HEK293 (cell line): ENCODE data around the gene YPEL5.

Experiments
- CTCF ChIA-PET: fragments of 350-600 bp; formaldehyde crosslinking; extraction: SDS; loops from one replicate; lab custom pipeline; 2021; ENCODE audit warnings: antibody characterized with exemption; lab: Yijun Ruan, JAX
- POLR2A ChIA-PET: fragments of 300-600 bp; formaldehyde crosslinking; extraction: SDS; loops from one replicate; lab custom pipeline; 2020; ENCODE audit warnings: antibody characterized with exemption, inconsistent platforms; lab: Yijun Ruan, JAX
- H3K27ac ChIP-seq: fragments of 200-500 bp; sonication (Bioruptor generic); 2 replicates; pipeline ENCODE4 v1.5.1; 2014; ENCODE audit warnings: low read depth, low read length, control low read depth, inconsistent platforms; ENCODE audit errors: extremely low read depth
- H3K36me3 ChIP-seq, 2 experiments: fragments of 200-500 bp in 1 of 2; sonication (Bioruptor generic) in 1 of 2; 1 replicate in 1 of 2; 2 replicates in 1 of 2; pipeline ENCODE4 v1.5.1; 2014 to 2017; ENCODE audit warnings: inconsistent platforms in 2 of 2, low read length in 2 of 2; ENCODE audit not compliant: control insufficient read depth in 2 of 2, insufficient read depth in 1 of 2
- H3K4me1 ChIP-seq: fragments of 200-500 bp; sonication (Bioruptor generic); 2 replicates; pipeline ENCODE4 v1.5.1; 2014; ENCODE audit warnings: mild to moderate bottlenecking, low read length, inconsistent platforms; ENCODE audit not compliant: control insufficient read depth, insufficient read depth
- H3K4me3 ChIP-seq: 2 replicates; pipeline ENCODE4 v1.5.1; 2011; ENCODE audit warnings: low read depth, mild to moderate bottlenecking, control low read depth, low read length, moderate library complexity
- H3K9me3 ChIP-seq: fragments of 200-500 bp; sonication (Bioruptor generic); 2 replicates; pipeline ENCODE4 v1.5.1; 2014; ENCODE audit warnings: low read depth, low read length, inconsistent platforms; ENCODE audit not compliant: control insufficient read depth, insufficient read depth
- BCL6B ChIP-seq: fragments of 450-650 bp; formaldehyde crosslinking; IDR thresholded peaks from 2 replicates; pipeline ENCODE4 v1.5.1; 2017; ENCODE audit warnings: missing biosample characterization, missing genetic modification characterization
- KLF17 ChIP-seq: fragments of 450-650 bp; formaldehyde crosslinking; IDR thresholded peaks from 2 replicates; pipeline ENCODE4 v1.5.1; 2016; ENCODE audit warnings: missing biosample characterization, missing genetic modification characterization
- PRDM10 ChIP-seq: fragments of 450-650 bp; formaldehyde crosslinking; IDR thresholded peaks from 2 replicates; pipeline ENCODE4 v1.5.1; 2016; ENCODE audit warnings: missing biosample characterization, missing genetic modification characterization
- ZBTB11 ChIP-seq: fragments of 450-650 bp; formaldehyde crosslinking; conservative IDR thresholded peaks from 2 replicates; pipeline ENCODE4 v1.5.1; 2016; ENCODE audit warnings: low read depth, missing biosample characterization, missing genetic modification characterization
- ZNF148 ChIP-seq: fragments of 450-650 bp; formaldehyde crosslinking; IDR thresholded peaks from 2 replicates; pipeline ENCODE4 v1.5.0; 2017; ENCODE audit warnings: missing biosample characterization, missing genetic modification characterization, borderline replicate concordance
- ZNF174 ChIP-seq: fragments of 450-650 bp; formaldehyde crosslinking; IDR thresholded peaks from 2 replicates; pipeline ENCODE4 v1.5.0; 2017; ENCODE audit warnings: missing biosample characterization, mild to moderate bottlenecking, missing genetic modification characterization
- ZNF221 ChIP-seq: fragments of 450-650 bp; formaldehyde crosslinking; IDR thresholded peaks from 2 replicates; pipeline ENCODE4 v1.5.1; 2017; ENCODE audit warnings: missing biosample characterization, missing genetic modification characterization, borderline replicate concordance
- ZNF416 ChIP-seq: fragments of 450-650 bp; formaldehyde crosslinking; IDR thresholded peaks from 2 replicates; pipeline ENCODE4 v1.5.1; 2016; ENCODE audit warnings: missing biosample characterization, missing genetic modification characterization
- ZNF555 ChIP-seq: fragments of 450-650 bp; formaldehyde crosslinking; conservative IDR thresholded peaks from 2 replicates; pipeline ENCODE4 v1.5.1; 2017; ENCODE audit warnings: missing biosample characterization, mild to moderate bottlenecking, missing genetic modification characterization, inconsistent platforms
- ZNF571 ChIP-seq: fragments of 450-650 bp; formaldehyde crosslinking; IDR thresholded peaks from 2 replicates; pipeline ENCODE4 v1.5.0; 2017; ENCODE audit warnings: missing biosample characterization, missing genetic modification characterization
- ZNF645 ChIP-seq: fragments of 450-650 bp; formaldehyde crosslinking; IDR thresholded peaks from 2 replicates; pipeline ENCODE4; 2016; ENCODE audit warnings: missing biosample characterization, missing genetic modification characterization
- ZNF747 ChIP-seq: fragments of 450-650 bp; formaldehyde crosslinking; IDR thresholded peaks from 2 replicates; pipeline ENCODE4 v1.5.1; 2016; ENCODE audit warnings: missing biosample characterization, missing genetic modification characterization
- ZSCAN5A ChIP-seq: fragments of 450-650 bp; formaldehyde crosslinking; IDR thresholded peaks from 2 replicates; pipeline ENCODE4 v1.5.1; 2016; ENCODE audit warnings: missing biosample characterization, missing genetic modification characterization
- ZXDB ChIP-seq: fragments of 450-650 bp; formaldehyde crosslinking; IDR thresholded peaks from 2 replicates; pipeline ENCODE4 v1.5.1; 2016; ENCODE audit warnings: missing biosample characterization, missing genetic modification characterization

YPEL5 gene

GRCh38 chr2:30172627-30173026 is 25.8 kb downstream of the YPEL5 start (continued):
- TF ChIP-seq PRDM10 = no peak
- no peak for TF ChIP-seq ZSCAN5A (tag by site-specific recombination)
- no peak for TF ChIP-seq ZNF221

- no peak for TF ChIP-seq ZNF148 (tag by site-specific recombination)
- no peak for TF ChIP-seq ZNF416 (tag by site-specific recombination)
- TF ChIP-seq ZNF571 = no peak
- TF ChIP-seq, all 188 proteins: peak for 0
- ChIA-PET POLR2A (no interaction called here), CTCF (interaction anchor here (0.5 to 5.7 kb wide), 4 partner anchors 13 to 534 kb away, joined by 3 to 31 read pairs (median 4); no protein-coding TSS in a partner anchor)
- no peak overlapping the region for H3K4me3 ChIP-seq
- no peak overlapping the region for H3K27ac ChIP-seq
- no peaks in the 10 kb centered on the region for H3K4me1 ChIP-seq
- H3K9me3 ChIP-seq = no peaks in the 10 kb centered on the region
- no peaks in the 10 kb centered on the region for H3K36me3 ChIP-seq
Observed at GRCh38 chr2:30177440-30177839, 30.6 kb downstream of the YPEL5 start.

GRCh38 chr2:30177956-30178355 is 31.1 kb downstream of the YPEL5 start:
- Histone ChIP-seq H3K4me1 (no peaks in the 10 kb centered on the region), H3K4me3 (no peak overlapping the region), H3K36me3 (no peaks in the 10 kb centered on the region), H3K9me3 (no peaks in the 10 kb centered on the region), H3K27ac (no peak overlapping the region)
- ChIA-PET POLR2A (no interaction called here), CTCF (interaction anchor here (0.7 to 5.7 kb wide), 3 partner anchors 13 to 534 kb away, joined by 3 to 31 read pairs (median 5); no protein-coding TSS in a partner anchor)
- TF ChIP-seq KLF17 (tag by site-specific recombination) (no peak), ZNF148 (tag by site-specific recombination) (no peak), ZNF555 (tag by site-specific recombination) (no peak), ZXDB (tag by site-specific recombination) (no peak), BCL6B (tag by site-specific recombination) (no peak), ZNF747 (tag by site-specific recombination) (no peak), ZNF645 (tag by site-specific recombination) (no peak), ZBTB11 (no peak), ZNF174 (tag by site-specific recombination) (no peak)
